K562 (cell line): ENCODE results near the gene PRKACA. TPM values are rescaled to one million over a fixed set of nuclear protein-coding genes. Genes with fewer than 3 reads are reported as not detected.
A peak's percentile ranks its signal among the peaks of the same experiment; 100 is the strongest.

ENCODE experiments used
- ATAC-seq: fragments of 200-7000 bp; cut with Tn5 transposase; 3 replicates; pipeline ENCODE4 v1.9.1; 2020; ENCODE audit warnings: moderate library complexity
- BruUV-seq: library from RNA; stranded (reverse); fragments of 400-500 nt; replicated peaks from 2 replicates; lab custom pipeline; 2021; lab: Mats Ljungman, UMichigan
- CTCF ChIA-PET: fragments of 300-600 bp; formaldehyde crosslinking; extraction: SDS; loops from one replicate; lab custom pipeline; 2021; ENCODE audit warnings: low intra/inter-chr PET ratio; lab: Yijun Ruan, JAX
- POLR2A ChIA-PET: fragments of 300-600, 350-650 bp; sonication (Branson Sonifier 250); formaldehyde crosslinking; extraction: SDS; loops from one replicate; lab custom pipeline; 2021; ENCODE audit warnings: antibody characterized with exemption, inconsistent platforms; lab: Yijun Ruan, JAX
- DNase-seq, 4 experiments: peaks; one replicate each; pipeline versions ENCODE4 v3.0.0 to v3.0.0-alpha.2; 2011 to 2018; ENCODE audit warnings: low spot score in 3 of 4, mixed read lengths in 3 of 4; ENCODE audit errors: extremely low read depth in 1 of 4
- FAIRE-seq: peaks from 2 replicates; lab custom pipeline; 2011; peaks lifted over from hg19 to GRCh38; lab: Jason Lieb, UNC
- H2AFZ ChIP-seq: 2 replicates; pipeline ENCODE4 v1.6.0; 2011; ENCODE audit warnings: low read depth, low read length, control low read depth, inconsistent platforms
- H3K27ac ChIP-seq: fragments of 200-600 bp; 3 replicates; pipeline ENCODE4 v1.8.0; 2011; ENCODE audit warnings: low read depth, mild to moderate bottlenecking, control low read depth, inconsistent platforms, low read length, moderate library complexity, mixed read lengths; ENCODE audit errors: extremely low read depth
- H3K27me3 ChIP-seq, 2 experiments: fragments of 300-600 bp in 1 of 2; 2 replicates in 1 of 2; 3 replicates in 1 of 2; pipeline versions ENCODE4 v1.6.0 to v1.8.0; 2011; ENCODE audit warnings: inconsistent platforms in 2 of 2, low read length in 2 of 2, mild to moderate bottlenecking in 1 of 2, mixed read lengths in 1 of 2, moderate library complexity in 1 of 2; ENCODE audit not compliant: control insufficient read depth in 2 of 2, insufficient read depth in 2 of 2
- H3K36me3 ChIP-seq: fragments of 300-600 bp; 3 replicates; pipeline ENCODE4 v1.8.0; 2011; ENCODE audit warnings: mild to moderate bottlenecking, low read length, inconsistent platforms; ENCODE audit not compliant: control insufficient read depth, insufficient read depth
- H3K4me1 ChIP-seq, 2 experiments: fragments of 200-600 bp in 1 of 2; replicated peaks in 1 of 2; 2 replicates in 1 of 2; 3 replicates in 1 of 2; pipeline versions ENCODE4 v1.5.1 to v1.8.0; 2011; ENCODE audit warnings: inconsistent platforms in 2 of 2, low read length in 2 of 2, mild to moderate bottlenecking in 1 of 2, mixed read lengths in 1 of 2, moderate library complexity in 1 of 2; ENCODE audit not compliant: control insufficient read depth in 2 of 2, insufficient read depth in 2 of 2
- H3K4me2 ChIP-seq: 2 replicates; pipeline ENCODE4 v1.6.1; 2011; ENCODE audit warnings: low read length, control low read depth, inconsistent platforms, mixed read lengths; ENCODE audit not compliant: insufficient read depth
- H3K4me3 ChIP-seq: fragments of 200-600 bp; sonication (generic), shearing (Covaris generic); 2 replicates; pipeline ENCODE4 v1.5.1; 2016; ENCODE audit warnings: control low read depth, inconsistent platforms
- H3K79me2 ChIP-seq: fragments of 200-600 bp; 3 replicates; pipeline ENCODE4 v1.8.0; 2011; ENCODE audit warnings: low read length, inconsistent platforms; ENCODE audit not compliant: control insufficient read depth, insufficient read depth
- H3K9ac ChIP-seq, 2 experiments: 2 replicates each; pipeline versions ENCODE4 v1.6.0 to v1.6.1; 2011; ENCODE audit warnings: low read depth in 2 of 2, low read length in 2 of 2, control low read depth in 1 of 2, inconsistent platforms in 1 of 2, mild to moderate bottlenecking in 1 of 2, mixed read lengths in 1 of 2; ENCODE audit not compliant: insufficient read depth in 1 of 2
- H3K9me1 ChIP-seq: one replicate; pipeline ENCODE4 v1.6.0; 2011; ENCODE audit warnings: inconsistent platforms, mild to moderate bottlenecking, low read length, moderate library complexity; ENCODE audit not compliant: control insufficient read depth, insufficient read depth
- H3K9me3 ChIP-seq: replicated peaks from 2 replicates; pipeline ENCODE4 v1.5.1; 2011; ENCODE audit warnings: low read depth, low read length, inconsistent platforms; ENCODE audit not compliant: control insufficient read depth, insufficient read depth
- H4K20me1 ChIP-seq: replicated peaks from 2 replicates; pipeline ENCODE4 v1.6.1; 2011; ENCODE audit warnings: low read length, inconsistent platforms, mixed read lengths; ENCODE audit not compliant: control insufficient read depth, insufficient read depth
- BCL6 ChIP-seq: fragments of 250-450 bp; sonication (Bioruptor Pico); IDR thresholded peaks from 2 replicates; pipeline ENCODE4 v1.4.0; 2020
- CXXC5 ChIP-seq: fragments of 250-450 bp; sonication (Bioruptor Pico); IDR thresholded peaks from 2 replicates; pipeline ENCODE4 v1.8.0; 2022; ENCODE audit warnings: inconsistent platforms, mild to moderate bottlenecking, moderate library complexity
- HDAC1 ChIP-seq, 2 experiments: fragments of 450-650 bp; IDR thresholded peaks; 2 replicates each; pipeline ENCODE4 v1.6.1; 2016 to 2017; ENCODE audit warnings: inconsistent platforms in 1 of 2, mild to moderate bottlenecking in 1 of 2, moderate library complexity in 1 of 2
- HNRNPLL ChIP-seq: fragments of 200-400 bp; formaldehyde crosslinking; IDR thresholded peaks from 2 replicates; pipeline ENCODE4 v1.6.1; 2017; ENCODE audit warnings: low read length, low read depth, mild to moderate bottlenecking; ENCODE audit not compliant: poor library complexity, severe bottlenecking
- KDM2B ChIP-seq: fragments of 250-450 bp; sonication (Bioruptor Pico); IDR thresholded peaks from 2 replicates; pipeline ENCODE4 v1.8.0; 2021; ENCODE audit warnings: mild to moderate bottlenecking, moderate library complexity
- MCM5 ChIP-seq: fragments of 450-650 bp; IDR thresholded peaks from 2 replicates; pipeline ENCODE4 v1.6.1; 2016; ENCODE audit warnings: low read depth
- RBBP5 ChIP-seq: fragments of 200-600 bp; sonication (generic); IDR thresholded peaks from 2 replicates; pipeline ENCODE4 v1.6.1; 2012; ENCODE audit warnings: borderline replicate concordance, mild to moderate bottlenecking, low read length, control low read depth, inconsistent platforms; ENCODE audit not compliant: insufficient read depth, poor library complexity, severe bottlenecking
- SAP30 ChIP-seq: fragments of 200-600 bp; sonication (generic); IDR thresholded peaks from 2 replicates; pipeline ENCODE4 v1.6.1; 2012; ENCODE audit warnings: borderline replicate concordance, low read depth, mild to moderate bottlenecking, moderate library complexity, low read length, control low read depth, inconsistent platforms; ENCODE audit not compliant: insufficient read depth, poor library complexity, severe bottlenecking
- SIN3A ChIP-seq, 2 experiments: fragments of 150-350 bp in 1 of 2; IDR thresholded peaks; 2 replicates each; pipeline ENCODE4 v1.6.1; 2011 to 2016; ENCODE audit warnings: borderline replicate concordance in 2 of 2, low read depth in 2 of 2, low read length in 2 of 2, mild to moderate bottlenecking in 2 of 2, moderate library complexity in 2 of 2; ENCODE audit not compliant: control insufficient read depth in 1 of 2
- TAF1 ChIP-seq: IDR thresholded peaks from 2 replicates; pipeline ENCODE4 v1.6.1; 2011; ENCODE audit warnings: mild to moderate bottlenecking, low read length, moderate library complexity; ENCODE audit not compliant: insufficient read depth, control insufficient read depth, severe bottlenecking; ENCODE audit errors: extremely low read depth
- U2AF1 ChIP-seq: fragments of 200-400 bp; formaldehyde crosslinking; optimal IDR thresholded peaks from 2 replicates; pipeline ENCODE3; 2017; ENCODE audit warnings: mild to moderate bottlenecking, low read depth, low read length, moderate library complexity
- YY1 ChIP-seq, 3 experiments: IDR thresholded peaks; 2 replicates each; pipeline ENCODE4 v1.6.1; 2011; ENCODE audit warnings: low read length in 2 of 3, mild to moderate bottlenecking in 2 of 3, moderate library complexity in 2 of 3, borderline replicate concordance in 1 of 3, control low read depth in 1 of 3, low read depth in 1 of 3; ENCODE audit not compliant: insufficient read depth in 3 of 3, insufficient replicate concordance in 2 of 3, control insufficient read depth in 1 of 3, insufficient read length in 1 of 3; ENCODE audit errors: extremely low read depth in 1 of 3
- ZBTB7A ChIP-seq: IDR thresholded peaks from 2 replicates; pipeline ENCODE4 v1.6.1; 2011; ENCODE audit warnings: low read depth, mild to moderate bottlenecking, low read length, moderate library complexity, borderline replicate concordance; ENCODE audit not compliant: control insufficient read depth
- WGBS: fragments of 100-300 bp; shearing (Covaris generic); methylation state at CpG from one replicate; pipeline ENCODE4 v1.1.6; 2016; ENCODE audit warnings: low coverage, mixed read lengths; ENCODE audit not compliant: insufficient coverage; ENCODE audit errors: missing lambda C conversion rate; 5-methylcytosine and 5-hydroxymethylcytosine counted together
- in situ Hi-C: fragments of 300-500 bp; cut with MboI; formaldehyde crosslinking; loops from 4 replicates; pipeline ENCODE4 v1.15.0; 2018; ENCODE audit warnings: inconsistent platforms, mixed read lengths
- intact Hi-C: fragments of 100-400 bp; cut with micrococcal nuclease; formaldehyde crosslinking; loops from 2 replicates; pipeline ENCODE4 v1.14.2; 2022
- polyA plus RNA-seq, 8 experiments: library from polyadenylated mRNA; depleted of rRNA in 4 of 8; stranded (reverse) in 5 of 8; unstranded in 3 of 8; fragments of >200 nt; fragmentation: Nextera tagmentation in 2 of 8; fragmentation: Illumina TruSeq in 1 of 8; extraction: Ambion mirVana in 2 of 8; extraction: Trizol in 1 of 8; gene quantifications; 2 replicates each; pipeline versions ENCODE4 v1.2.1 to v1.2.3, GENCODE V29; 2011 to 2014; ENCODE audit warnings: inconsistent platforms in 1 of 8, missing spikeins in 1 of 8
- total RNA-seq, 7 experiments: library from RNA; depleted of rRNA in 6 of 7; stranded (reverse); fragments of >200 nt in 6 of 7; fragmentation: Illumina TruSeq in 2 of 7; extraction: Trizol in 2 of 7; gene quantifications; 2 replicates each; pipeline versions ENCODE4 v1.2.1 to v1.2.3, GENCODE V29; 2011 to 2021; ENCODE audit warnings: low replicate concordance in 1 of 7
- TF ChIP-seq, protein P1 (sequence below): fragments of 250-450 bp; sonication (Bioruptor Pico); IDR thresholded peaks from 2 replicates; pipeline ENCODE4 v1.8.0; 2022; ENCODE audit warnings: inconsistent platforms
- TF ChIP-seq, protein P2 (sequence below), 3 experiments: fragments of 200-800 bp in 1 of 3; sonication (Bioruptor generic) in 1 of 3; sonication (generic) in 1 of 3; formaldehyde crosslinking in 1 of 3; IDR thresholded peaks; 2 replicates each; pipeline versions ENCODE4 v1.6.1 to v1.8.0; 2016 to 2022; ENCODE audit warnings: mild to moderate bottlenecking in 2 of 3, missing compliant biosample characterization in 2 of 3, missing genetic modification characterization in 2 of 3, missing genetic modification reagents in 1 of 3

Gene PRKACA
- total and polyA plus RNA-seq, 9 of the 15 experiments (the other 6 are each of a cell fraction or from before 2014, with no cell fraction given): 1.2 to 63.1 (median 13.0) TPM

DNA sequence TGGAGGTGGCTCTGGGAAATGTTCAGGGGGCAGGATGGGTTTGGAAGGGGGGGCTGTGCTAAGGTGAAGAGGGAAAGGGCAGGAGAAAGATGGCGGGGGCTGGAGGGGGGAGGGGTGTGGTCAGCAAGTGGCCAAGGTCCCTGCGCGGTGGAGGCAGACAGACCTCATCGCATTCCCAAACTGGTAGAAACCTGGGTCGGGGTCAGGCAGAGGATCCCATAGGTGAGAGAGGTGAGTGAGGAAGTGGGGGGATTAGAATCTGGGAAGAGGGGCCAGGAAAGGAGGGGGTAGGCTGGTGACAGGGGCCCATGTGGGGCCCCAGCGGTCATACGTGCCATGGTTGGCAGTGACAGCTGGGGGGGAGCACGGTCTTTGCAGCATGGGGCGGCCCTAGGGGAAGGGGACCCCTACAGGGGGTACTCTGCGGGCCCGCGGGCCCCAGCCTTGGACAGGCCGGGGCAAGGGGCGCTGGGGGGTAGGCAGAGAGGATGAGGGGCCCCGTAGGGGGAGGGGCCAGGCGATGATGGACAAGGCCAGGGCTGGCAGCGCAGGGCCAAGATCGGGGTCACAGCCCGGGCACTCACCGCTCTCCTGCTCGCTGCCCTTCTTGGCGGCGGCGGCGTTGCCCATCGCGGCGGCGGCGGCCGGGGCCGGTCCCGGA is 514 bp downstream of the PRKACA start:
- Histone ChIP-seq H2AFZ (peak overlapping the region; percentile 71), H3K36me3 (peaks cover 18% of the 10 kb centered on the region; the same call in 2 of the 3 replicates), H3K9me1 (peaks cover 4% of the 10 kb centered on the region), H3K27me3 (no peaks in the 10 kb centered on the region), H3K4me2 (peak overlapping the region; percentile 95), H3K9ac (peak overlapping the region; percentile 52 to 92), H3K27ac (peak overlapping the region; percentile 55; the same call in 2 of the 3 replicates), H4K20me1 (no peaks in the 10 kb centered on the region), H3K4me3 (peak overlapping the region; percentile 90), H3K4me1 (peaks cover 47 to 64% of the 10 kb centered on the region in 2 experiments; a peak in 4 of 5 replicates), H3K79me2 (peaks cover 24% of the 10 kb centered on the region), H3K9me3 (no peaks in the 10 kb centered on the region)
- CTCF ChIA-PET: no interaction called here
- FAIRE-seq: no peak
- POLR2A ChIA-PET: interaction anchor here (0.5 to 2.0 kb wide), 6 partner anchors 19 to 293 kb away, joined by 3 to 9 read pairs (median 3); partner anchors contain the start of gene ASF1B
- intact Hi-C loops (no loop called here), in situ Hi-C loops (no loop called here)
- no TSS peak for BruUV-seq
- ATAC-seq: no peak
- 5% methylated on average over 8 of the region's 33 CpGs for WGBS
- DNase-seq: peak in 3 of 4 experiments; percentile 41 to 66 (median 61)
- TF ChIP-seq SAP30: peak; percentile 90
- no peak for TF ChIP-seq MCM5
- peak; percentile 62 for TF ChIP-seq RBBP5
- TF ChIP-seq, protein P1, sequence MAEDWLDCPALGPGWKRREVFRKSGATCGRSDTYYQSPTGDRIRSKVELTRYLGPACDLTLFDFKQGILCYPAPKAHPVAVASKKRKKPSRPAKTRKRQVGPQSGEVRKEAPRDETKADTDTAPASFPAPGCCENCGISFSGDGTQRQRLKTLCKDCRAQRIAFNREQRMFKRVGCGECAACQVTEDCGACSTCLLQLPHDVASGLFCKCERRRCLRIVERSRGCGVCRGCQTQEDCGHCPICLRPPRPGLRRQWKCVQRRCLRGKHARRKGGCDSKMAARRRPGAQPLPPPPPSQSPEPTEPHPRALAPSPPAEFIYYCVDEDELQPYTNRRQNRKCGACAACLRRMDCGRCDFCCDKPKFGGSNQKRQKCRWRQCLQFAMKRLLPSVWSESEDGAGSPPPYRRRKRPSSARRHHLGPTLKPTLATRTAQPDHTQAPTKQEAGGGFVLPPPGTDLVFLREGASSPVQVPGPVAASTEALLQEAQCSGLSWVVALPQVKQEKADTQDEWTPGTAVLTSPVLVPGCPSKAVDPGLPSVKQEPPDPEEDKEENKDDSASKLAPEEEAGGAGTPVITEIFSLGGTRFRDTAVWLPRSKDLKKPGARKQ (CRISPR knock-in tag): no peak
- TF ChIP-seq U2AF1: no peak
- TF ChIP-seq BCL6 (CRISPR knock-in tag): no peak
- peak; percentile 0 for TF ChIP-seq HNRNPLL
- 0 out of 4 replicates have a peak, but pooled peaks have one; percentile 15 to 38 for TF ChIP-seq SIN3A (IDR thresholded peaks at IDR 0.05; ENCODE audit: borderline replicate concordance in 2 of 2, control insufficient read depth in 1 of 2, low read depth in 2 of 2, low read length in 2 of 2)
- peak in 1 of 2 experiments; percentile 73; a peak in 2 of 4 replicates for TF ChIP-seq HDAC1 (IDR thresholded peaks at IDR 0.05)
- TF ChIP-seq CXXC5 (CRISPR knock-in tag): no peak
- TF ChIP-seq, protein P2, sequence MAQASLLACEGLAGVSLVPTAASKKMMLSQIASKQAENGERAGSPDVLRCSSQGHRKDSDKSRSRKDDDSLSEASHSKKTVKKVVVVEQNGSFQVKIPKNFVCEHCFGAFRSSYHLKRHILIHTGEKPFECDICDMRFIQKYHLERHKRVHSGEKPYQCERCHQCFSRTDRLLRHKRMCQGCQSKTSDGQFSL (CRISPR knock-in tag; IDR thresholded peaks at IDR 0.05): peak; percentile 37; the same call in 1 of the 2 replicates
- TF ChIP-seq, protein P2 (tag; IDR thresholded peaks at IDR 0.05): no peak
- peak; percentile 25; the same call in 1 of the 2 replicates for TF ChIP-seq ZBTB7A
- TF ChIP-seq TAF1: peak; percentile 12
- TF ChIP-seq YY1 (IDR thresholded peaks at IDR 0.05; ENCODE audit: borderline replicate concordance in 1 of 3, control insufficient read depth in 1 of 3, extremely low read depth in 1 of 3, insufficient read depth in 3 of 3, insufficient read length in 1 of 3, insufficient replicate concordance in 2 of 3, low read depth in 1 of 3, low read length in 2 of 3): peak in 2 of 3 experiments; percentile 23 to 79
- TF ChIP-seq KDM2B (CRISPR knock-in tag): no peak
